HG03457 (cell line): ENCODE data around the gene ABCA13.
A peak's percentile ranks its signal among the peaks of the same experiment; 100 is the strongest.

Experiments
- ATAC-seq: cut with Tn5 transposase; IDR thresholded peaks from one replicate; pipeline ENCODE4 v1.9.1; 2021; ENCODE audit warnings: moderate number of reproducible peaks; ENCODE audit not compliant: unreplicated experiment

ABCA13 gene

DNA sequence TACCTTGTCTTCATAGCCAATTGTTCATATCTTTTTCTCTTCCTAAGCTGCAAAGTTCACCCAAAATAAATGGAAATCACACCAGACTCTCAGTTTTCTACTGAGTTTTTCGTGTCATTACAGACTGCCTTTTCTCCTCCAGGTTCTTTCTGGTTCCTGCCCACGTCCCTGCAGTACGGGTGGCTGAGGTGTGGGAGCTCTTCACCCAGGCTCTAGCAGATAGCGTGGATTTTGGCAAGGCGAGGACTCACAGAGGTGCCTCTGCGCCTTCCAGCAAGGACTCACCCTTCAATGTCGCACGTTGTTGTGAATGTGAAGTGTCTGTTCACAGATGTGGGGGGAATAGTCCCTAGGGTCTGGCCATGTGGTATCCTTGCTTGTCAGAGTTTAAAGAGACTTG, 71.6 kb downstream of the ABCA13 start:
- ATAC-seq, result no peak

DNA sequence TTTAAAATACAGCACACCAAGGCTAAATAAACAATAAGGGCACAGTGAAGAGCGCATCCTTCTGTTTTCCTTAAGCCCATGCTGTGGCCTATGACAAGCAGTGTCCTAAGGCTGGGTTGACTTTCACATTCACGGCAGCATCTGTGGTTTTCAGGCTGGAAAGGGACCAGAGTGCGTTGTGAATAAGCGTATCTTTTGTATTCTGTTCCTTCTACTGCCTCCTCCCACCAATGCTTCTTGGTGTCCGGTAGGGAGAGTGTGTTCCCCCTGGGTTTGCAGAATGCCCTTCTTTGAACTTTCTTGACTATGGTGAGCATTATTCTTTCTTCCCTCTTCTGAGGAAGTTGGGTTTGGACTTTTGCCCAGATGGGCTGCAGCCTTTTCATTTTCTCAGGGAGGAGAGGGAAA, 73.6 kb downstream of the ABCA13 start:
- no peak for ATAC-seq

DNA sequence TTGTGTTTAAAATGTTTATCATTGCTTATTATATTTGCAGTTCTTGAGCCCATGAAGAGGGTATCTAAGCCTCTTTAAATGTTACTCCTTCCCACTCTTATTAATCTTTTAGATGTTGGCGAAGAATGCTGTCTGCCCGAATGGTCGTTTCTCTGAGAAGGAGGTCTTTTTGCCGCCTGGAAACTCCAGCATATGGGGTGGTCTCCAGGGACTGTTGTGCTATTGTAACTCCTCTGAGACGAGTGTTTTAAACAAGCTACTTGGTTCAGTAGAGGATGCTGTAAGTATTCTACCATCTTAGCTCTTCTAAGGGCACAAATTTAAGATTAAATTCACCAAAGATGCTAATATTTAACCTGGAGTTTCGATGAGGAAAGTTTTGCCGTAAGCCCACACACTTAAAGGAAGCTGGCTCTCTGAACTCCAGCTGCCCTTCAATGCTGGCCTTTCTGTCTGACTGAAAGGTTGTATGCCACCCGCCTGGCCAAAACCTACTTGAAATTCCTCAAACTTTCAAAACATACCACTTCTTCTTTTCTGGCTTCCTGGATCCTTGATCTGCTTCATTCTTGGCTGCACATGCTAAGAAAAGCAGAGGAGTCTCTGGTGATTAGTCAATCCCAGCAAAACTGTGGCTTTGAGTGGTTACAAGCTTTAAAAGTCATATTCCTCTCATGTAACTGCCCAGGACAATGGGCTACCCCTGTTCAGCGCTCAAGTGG, 74.7 kb downstream of the ABCA13 start:
- ATAC-seq, result peak; percentile 81

DNA sequence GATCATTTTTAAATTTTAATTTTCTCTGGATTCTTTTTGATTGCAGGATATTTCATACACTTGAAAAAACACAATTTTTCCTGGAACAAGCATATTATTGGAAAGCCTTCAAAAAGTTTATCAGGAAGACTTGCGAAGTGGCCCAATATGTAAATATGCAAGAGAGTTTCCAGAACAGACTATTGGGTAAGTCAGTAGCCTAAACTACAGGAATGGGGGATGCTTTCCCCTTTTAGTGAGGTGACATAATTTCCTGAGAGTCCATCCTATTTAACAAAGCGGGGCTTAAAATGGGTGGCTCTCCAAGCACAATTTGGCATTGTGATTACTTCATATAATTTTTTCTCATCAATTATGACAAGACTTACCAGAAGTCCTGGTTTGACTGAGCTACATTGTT, 77.9 kb downstream of the ABCA13 start:
- ATAC-seq, result no peak

DNA sequence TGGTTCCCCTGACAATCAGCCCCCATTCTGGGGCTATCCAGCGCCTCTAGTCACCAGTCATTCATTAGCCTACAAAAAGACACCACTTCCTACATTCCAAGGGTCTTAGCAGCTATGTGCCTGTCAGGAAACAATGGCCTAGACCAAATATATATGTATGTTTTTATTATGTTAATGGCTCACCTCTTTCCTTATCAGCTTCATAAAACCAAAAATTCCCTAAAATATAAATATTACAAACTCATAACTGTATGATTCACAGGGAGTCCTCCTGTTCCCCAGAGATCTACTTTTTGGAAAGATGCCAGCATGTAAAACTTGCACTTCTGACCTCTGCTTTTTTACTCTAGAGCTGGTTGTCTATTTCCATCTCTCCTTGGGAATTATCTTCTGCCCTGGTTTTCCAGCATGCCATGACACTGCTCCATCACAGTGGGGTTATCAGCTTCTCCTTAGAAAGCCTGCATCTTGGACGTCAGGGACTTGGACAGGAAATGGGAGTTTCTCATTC, 79.2 kb downstream of the ABCA13 start:
- ATAC-seq, result no peak

DNA sequence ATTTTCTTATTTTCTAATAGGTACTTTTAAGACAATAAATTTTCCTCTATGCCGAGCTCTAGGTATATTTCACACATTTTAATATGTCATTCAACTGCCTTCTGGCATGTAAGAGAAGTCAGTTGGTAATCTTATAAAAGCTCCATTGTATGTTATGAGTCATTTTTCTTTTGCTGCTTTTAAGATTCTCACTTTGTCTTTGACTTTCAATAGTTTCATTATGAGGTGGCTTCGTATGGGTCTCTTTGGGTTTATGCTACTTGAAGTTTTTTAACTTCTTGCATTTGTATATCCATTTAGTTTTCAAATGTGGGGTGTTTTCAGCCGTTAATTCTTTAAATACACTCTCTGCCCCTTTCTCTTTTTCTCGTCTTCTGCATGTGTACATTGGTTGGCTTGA, 80.5 kb downstream of the ABCA13 start:
- peak; percentile 90 for ATAC-seq

DNA sequence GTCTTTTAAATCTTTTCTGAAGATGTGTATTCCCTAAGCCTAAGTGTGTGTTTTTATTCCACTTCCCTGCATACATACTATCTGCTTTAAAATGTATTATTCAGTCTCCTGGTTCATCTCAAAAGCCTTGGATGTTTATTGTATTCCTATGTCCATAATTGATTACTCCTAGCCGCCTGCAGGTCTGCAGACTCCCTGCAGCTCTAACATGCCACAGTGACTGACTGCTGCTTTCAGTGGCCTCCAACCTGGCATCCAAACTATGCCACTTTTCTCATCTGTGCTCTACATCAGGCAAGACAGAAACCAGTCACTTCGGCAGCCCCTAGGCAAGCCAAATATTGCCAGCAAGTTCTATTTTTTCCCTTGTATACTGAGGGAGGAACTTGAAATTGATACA, 81.7 kb downstream of the ABCA13 start:
- ATAC-seq, result no peak

DNA sequence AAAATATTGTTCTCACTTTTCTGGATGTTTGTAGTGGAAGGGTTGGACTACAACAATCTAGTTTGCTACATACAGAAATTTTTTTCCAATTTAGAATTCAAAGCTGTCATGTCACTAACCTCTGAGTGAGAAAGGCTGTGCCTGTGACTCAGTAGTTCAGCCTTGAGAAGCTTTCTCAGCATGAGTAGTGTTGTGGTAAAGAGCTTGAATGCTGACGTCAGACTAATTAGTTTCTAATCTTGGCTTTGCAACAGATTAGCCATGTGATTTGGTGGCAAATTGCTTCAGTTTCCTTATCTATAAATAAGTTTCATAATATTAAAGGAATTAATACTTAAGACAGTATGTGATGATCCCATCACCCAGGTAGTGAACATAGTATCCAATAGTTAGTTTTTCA, 83.8 kb downstream of the ABCA13 start:
- ATAC-seq, result no peak

DNA sequence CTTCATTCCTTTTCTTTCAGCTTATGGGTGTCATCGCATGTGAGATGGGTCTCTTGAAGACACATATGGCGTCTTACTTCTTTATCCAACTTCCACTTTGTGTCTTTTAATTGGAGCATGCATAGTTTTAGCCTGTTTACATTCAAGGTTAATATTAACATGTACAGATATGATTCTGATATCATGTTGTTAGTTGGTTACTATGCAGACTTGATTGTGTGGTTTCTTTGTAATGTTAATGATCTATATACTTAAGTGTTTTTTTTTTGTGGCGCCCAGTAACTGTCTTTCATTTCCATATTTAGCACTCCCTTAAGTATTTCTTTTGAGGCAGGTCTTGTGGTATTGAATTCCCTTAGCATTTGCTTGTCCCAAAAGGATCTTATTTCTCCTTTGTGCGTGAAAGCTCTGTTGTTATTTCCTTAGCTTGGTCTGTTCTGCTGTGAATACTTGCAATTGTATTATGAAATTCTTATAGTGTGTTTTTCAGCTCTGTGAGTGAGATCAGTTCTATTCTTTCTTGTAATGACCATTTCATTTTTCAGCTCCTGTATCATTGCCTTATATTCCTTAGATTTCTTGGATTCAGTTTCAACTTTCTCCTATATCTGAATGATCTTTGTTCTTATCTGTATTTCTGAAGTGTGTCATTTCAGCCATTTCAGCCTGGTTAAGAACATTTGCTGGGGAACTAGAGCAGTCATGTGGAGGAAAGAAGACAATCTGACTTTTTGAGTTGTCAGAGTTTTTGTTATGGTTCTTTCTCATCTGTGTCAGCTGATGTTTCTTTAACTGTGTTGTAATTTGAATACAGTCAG, 88.4 kb downstream of the ABCA13 start:
- ATAC-seq, result no peak

DNA sequence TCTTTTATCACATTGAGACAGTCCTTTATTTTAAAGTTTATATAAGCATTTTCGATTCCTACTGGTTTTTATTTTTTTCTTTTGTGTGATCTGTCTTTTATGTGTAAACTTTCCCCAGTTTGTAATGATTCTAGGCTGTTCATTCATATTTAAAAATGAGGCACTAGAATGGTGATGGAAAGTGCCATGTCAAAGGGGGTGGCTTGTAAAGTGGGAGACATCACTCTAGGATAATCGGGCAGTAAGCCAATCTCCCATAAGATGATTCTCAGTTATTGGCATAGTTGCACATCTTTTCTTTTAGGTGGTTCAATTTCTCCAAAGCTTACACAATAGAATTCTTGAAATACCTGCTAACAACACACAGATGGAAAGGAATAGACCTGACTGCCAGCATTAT, 90.4 kb downstream of the ABCA13 start:
- ATAC-seq, result no peak

DNA sequence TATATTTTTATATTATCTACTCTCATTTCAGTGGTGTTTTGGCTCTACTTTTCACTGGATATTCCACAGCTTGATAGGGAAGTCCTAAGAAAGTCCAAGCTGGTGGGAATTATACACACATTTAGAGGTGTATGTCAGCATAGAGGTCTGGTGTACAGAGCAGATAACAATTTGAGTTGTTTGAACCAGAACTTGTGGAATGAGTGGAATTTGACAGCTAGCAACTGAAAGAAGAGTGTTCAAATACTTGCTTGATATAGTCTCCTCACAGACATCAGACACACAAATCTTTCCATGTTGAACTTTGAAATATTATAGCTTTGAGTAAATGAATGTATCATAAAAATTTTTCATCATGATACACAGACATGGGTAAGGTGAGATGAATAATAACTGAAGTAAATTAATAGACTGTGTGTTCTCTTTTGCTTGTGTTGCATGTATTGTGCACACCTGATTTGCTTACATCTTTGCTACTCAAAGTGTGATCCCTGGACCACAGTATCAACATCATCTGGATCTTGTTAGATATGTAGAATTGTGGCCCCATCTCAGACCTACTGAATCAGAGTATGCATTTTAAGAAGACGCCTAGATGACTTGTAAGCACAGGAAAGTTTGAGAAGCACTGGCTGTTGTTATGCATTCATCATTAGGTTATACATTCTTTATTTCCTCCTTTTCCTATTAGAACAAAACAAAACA, 91.5 kb downstream of the ABCA13 start:
- ATAC-seq, result no peak

DNA sequence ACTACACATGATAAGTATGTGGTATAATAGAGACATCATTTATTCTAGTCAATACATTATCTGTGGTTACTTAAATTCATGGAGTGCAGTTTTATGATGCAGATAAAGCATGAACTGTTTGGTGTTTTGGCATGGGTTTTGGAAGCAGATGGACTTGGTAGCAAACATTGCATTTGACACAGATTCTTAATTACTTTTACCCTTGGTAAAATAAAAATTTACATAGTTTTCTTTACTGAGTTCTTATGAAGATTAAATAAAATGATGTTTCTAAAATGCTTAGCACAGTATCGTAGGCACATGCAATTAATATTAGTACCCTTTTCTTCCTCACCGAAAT, 92.0 kb downstream of the ABCA13 start:
- ATAC-seq, result no peak

DNA sequence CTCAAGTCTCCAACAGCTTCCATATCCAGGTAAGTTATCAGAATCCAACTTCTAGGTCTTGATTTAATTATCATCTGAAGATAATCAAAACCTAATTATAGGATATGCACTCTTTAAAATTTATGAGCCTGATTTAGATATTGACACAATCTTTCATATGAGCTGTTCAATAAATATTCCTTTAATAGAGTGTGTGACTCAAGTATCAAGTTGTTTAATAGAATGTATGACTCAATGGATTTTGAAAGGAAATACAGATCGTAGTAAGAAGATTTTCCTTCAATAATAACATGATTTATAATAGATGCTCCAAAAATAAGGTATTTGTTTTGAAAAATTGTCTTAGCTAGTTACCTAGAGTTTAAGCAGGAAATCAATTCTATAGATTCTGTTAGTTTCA, 97.8 kb downstream of the ABCA13 start:
- no peak for ATAC-seq

DNA sequence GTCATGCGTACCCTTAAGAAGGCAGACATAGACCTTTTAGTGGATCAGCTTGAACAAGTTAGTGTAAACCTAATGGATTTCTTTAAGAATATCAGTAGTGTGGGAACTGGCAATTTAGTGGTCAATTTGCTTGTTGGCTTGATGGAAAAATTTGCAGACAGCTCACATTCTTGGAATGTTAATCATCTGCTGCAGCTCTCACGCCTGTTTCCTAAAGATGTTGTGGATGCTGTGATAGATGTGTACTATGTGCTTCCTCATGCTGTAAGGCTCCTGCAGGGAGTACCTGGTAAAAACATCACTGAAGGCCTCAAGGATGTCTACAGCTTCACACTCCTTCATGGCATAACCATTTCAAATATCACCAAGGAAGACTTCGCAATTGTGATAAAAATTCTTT, 103.4 kb downstream of the ABCA13 start:
- ATAC-seq, result no peak

DNA sequence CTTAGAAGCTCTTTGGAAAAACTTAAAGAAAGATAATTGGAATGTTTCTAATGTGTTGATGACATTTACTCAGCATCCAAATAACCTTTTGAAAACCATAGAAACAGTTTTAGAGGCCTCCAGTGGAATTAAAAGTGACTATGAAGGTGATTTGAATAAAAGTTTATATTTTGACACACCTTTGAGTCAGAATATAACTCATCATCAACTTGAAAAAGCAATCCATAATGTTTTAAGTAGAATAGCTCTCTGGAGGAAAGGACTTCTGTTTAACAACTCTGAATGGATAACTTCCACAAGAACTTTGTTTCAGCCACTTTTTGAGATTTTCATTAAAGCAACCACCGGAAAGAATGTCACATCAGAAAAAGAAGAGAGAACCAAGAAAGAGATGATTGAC, 108.2 kb downstream of the ABCA13 start:
- ATAC-seq, result no peak

DNA sequence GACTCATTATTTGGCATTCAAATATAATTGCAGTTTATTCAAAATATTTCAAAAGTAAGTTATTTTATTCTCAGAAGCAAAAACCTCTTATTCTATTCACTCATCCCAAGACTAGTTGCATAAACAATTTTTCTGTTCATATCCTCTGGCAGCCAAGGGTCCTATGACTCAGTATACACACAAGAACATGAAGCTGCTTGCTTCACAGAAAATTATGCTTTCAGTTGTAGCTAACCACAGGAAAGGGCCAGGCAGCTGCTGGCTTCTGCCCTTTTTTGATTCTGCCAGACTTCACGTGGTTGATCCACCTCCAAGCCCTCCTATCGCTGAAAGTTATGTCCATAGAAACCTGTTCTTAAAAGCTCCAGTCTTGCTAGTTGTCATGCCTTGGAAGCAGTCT, 108.8 kb downstream of the ABCA13 start:
- ATAC-seq, result no peak

DNA sequence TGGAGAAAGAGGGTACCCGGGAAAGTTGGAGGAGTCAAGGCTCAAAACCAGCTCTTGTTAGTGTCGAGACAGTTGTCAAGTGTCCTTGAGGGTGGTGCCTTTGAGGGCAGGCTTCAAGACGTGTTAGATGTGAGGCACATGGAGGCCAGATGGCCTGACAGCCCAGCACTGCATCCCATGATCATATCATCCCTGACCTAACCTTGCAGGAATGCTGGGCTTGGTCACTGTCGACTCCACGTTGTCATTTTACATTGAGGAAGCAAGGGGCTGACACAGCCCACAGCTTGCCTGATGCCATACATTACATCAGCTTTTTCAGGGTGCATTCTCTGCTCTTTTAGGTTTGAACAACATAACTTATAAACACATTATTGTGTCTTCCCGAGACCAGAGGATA, 114.1 kb downstream of the ABCA13 start:
- no peak for ATAC-seq

DNA sequence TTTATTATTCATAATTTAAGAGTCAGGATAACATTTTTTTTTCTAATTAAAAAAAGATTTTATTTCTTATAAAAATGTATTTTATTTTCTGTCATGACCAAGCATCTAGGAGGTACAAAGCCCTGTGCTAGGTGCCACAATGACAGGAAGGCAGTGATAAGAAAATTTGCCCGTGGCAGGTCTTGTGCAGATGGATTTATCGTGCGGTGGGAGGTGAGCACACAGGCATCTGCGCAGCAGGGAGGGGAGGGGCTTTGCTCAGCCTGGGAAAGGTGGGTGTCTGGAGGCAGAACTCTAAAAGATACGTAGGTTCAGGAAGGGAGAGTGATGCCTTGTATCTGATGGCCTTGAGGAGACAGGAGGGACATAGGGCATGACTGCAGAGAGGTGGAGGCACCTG, 115.6 kb downstream of the ABCA13 start:
- no peak for ATAC-seq

DNA sequence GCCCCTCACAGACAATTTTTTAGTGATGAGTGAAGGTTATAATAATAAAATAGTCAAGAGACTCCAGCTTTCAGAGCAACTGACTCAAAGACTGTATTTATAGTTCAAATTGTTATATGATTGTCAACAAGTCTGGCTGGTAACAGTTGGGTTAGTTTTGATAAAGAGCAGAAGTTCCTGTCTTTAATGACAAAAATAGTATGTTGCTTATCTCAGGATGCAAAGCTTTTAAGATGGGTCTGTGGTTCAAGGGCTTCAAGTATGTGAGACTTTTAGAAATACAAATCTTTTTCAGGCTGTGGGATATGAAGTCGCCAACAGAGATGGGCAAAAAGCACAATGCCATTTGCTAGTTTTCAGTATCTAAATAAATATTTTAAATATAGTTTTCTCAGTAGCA, 118.4 kb downstream of the ABCA13 start:
- ATAC-seq, result no peak

DNA sequence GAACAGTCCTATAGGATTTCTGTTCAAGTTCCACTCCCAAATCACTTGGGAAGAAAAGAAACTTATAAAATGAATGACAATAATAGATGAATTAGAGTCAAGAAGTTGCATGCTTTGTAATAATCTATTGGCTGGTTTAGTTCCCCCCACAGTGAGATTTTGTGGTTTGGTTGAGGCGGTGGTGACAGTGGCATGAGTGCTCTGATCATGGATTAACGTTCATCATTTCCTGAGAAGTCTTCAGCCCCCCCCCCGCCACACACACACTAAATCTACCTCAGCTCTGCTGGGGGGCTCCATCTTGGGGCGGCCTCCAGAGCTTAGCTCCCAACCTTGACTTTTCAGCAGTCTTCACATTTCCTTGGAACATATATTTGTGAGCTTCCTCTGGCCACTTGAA, 121.7 kb downstream of the ABCA13 start:
- no peak for ATAC-seq

DNA sequence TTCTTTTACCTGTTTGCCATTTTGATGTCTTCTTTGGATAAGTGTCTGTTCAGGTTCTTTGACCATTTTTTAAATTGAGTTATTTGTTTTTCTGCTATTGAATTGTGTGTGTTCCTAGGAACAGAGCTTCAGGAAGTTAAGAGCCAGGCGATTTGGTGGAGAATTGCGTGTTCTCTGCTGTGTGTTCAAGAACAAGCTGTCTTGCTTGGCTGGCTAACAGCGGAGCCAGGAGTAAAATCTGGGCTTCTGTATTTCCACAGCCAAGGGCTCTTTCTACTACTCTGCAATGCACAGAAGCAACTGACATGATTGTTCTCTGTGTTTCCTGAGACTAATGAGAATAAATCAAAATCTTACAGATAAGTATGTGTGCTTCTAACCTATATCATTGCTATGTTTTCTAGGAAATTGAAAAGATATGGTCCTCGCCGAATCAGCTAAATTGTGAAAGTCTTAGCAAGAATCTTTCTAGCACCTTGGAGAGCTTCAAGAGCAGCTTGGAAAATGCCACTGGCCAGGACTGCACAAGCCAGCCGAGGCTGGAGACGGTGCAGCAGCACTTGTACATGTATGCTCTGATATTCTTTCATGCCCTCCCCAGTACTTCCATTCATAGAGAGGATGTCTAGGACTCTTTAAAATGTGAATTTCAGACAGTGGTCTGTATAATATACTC, 124.2 kb downstream of the ABCA13 start:
- ATAC-seq, result no peak
